ENCODE results near the gene ABCD1. TPM values are rescaled to one million over a fixed set of nuclear protein-coding genes. Genes with fewer than 3 reads are reported as not detected.

Gene ABCD1
- total RNA-seq, 1 donor from 2014 or later = 8.0 TPM

DNA sequence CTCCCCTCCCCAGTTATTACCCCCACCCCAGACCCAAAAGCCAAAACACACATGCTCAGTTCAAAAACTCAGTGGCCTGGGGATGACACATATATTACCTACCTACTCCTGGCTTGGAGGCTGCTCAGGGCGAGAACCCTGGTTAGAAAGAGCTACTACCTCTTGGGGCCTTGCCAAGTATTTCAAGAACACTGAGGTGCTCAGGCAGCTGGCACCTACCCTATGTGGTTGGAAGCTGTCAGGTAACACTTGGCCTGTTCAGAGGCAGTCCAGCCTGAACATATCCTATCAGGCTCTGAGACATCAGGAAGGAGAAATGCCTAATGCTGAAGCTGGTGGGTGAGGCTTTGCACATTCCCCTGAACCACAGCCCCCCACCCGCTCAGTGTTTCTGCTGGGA lies 5.4 kb upstream of the ABCD1 start:
- Mint-ChIP-seq H3K4me3 (no peak overlapping the region), H3K4me1 (ENCODE audit: unreplicated experiment) (peaks cover 6% of the 10 kb centered on the region), H3K27ac (no peak overlapping the region), H3K36me3 (peaks cover 12% of the 10 kb centered on the region), H3K27me3 (no peaks in the 10 kb centered on the region), H3K9me3 (no peaks in the 10 kb centered on the region)
- DNase-seq (ENCODE audit: extremely low spot score, unreplicated experiment) = no peak
- TF ChIP-seq, protein P1, sequence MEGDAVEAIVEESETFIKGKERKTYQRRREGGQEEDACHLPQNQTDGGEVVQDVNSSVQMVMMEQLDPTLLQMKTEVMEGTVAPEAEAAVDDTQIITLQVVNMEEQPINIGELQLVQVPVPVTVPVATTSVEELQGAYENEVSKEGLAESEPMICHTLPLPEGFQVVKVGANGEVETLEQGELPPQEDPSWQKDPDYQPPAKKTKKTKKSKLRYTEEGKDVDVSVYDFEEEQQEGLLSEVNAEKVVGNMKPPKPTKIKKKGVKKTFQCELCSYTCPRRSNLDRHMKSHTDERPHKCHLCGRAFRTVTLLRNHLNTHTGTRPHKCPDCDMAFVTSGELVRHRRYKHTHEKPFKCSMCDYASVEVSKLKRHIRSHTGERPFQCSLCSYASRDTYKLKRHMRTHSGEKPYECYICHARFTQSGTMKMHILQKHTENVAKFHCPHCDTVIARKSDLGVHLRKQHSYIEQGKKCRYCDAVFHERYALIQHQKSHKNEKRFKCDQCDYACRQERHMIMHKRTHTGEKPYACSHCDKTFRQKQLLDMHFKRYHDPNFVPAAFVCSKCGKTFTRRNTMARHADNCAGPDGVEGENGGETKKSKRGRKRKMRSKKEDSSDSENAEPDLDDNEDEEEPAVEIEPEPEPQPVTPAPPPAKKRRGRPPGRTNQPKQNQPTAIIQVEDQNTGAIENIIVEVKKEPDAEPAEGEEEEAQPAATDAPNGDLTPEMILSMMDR (conservative IDR thresholded peaks at IDR 0.05) = no peak

DNA sequence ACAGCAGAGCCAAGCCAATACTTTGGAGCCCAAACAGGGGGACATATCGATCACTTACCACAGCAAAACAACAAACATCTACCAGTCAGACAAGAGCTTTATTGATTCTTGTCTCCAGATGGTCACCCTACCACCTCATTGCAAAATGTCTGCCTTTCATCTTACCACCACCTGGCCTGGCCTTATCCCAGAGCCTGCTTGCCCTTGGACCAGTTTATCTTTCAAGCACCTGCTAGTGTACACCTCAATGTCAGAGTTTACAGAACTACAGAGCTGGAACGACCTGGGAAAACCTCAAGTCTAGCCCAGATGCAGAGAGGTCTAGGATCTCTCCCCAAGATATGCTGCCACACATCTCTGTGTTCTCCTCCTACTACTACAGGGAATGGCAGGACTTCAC lies 5.0 kb upstream of the ABCD1 start:
- Mint-ChIP-seq H3K36me3 (peaks cover 11% of the 10 kb centered on the region), H3K4me3 (no peak overlapping the region), H3K9me3 (no peaks in the 10 kb centered on the region), H3K4me1 (ENCODE audit: unreplicated experiment) (peaks cover 6% of the 10 kb centered on the region), H3K27ac (no peak overlapping the region), H3K27me3 (no peaks in the 10 kb centered on the region)
- TF ChIP-seq, protein P1 (conservative IDR thresholded peaks at IDR 0.05) = no peak
- no peak for DNase-seq (ENCODE audit: extremely low spot score, unreplicated experiment)

DNA sequence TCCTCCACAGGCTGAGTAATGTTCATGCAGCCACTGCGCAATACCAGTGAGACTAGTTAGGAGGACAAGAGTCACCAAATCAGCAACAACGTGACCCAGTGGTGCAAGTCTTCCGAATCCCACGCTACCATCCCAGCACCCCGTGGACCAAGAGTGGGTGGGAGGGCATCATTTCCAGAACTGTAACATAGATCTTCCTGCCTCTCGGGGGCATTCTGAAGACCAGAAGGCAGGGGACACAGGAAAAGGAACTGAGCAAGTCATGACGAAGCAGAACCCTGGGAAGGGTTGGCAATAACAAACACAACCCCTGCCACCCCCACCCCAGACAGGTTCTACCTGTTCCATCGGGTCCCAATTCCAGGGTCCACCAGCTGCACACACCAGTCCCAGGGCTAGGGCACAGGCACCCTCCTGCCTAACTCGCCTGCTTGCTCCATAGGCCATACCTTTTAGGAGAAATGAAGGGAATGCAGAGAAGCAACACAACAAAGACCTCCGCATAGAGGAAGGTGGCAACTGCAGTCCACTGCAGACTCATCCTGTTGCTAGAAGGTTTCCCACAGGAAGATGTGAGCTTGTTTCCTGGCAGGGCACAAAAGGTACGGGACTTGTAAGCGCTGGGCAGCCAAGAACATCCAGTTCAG lies 1.8 kb upstream of the ABCD1 start:
- Mint-ChIP-seq H3K27ac (peak overlapping the region; percentile 94), H3K36me3 (peaks cover 11% of the 10 kb centered on the region), H3K9me3 (no peaks in the 10 kb centered on the region)

DNA sequence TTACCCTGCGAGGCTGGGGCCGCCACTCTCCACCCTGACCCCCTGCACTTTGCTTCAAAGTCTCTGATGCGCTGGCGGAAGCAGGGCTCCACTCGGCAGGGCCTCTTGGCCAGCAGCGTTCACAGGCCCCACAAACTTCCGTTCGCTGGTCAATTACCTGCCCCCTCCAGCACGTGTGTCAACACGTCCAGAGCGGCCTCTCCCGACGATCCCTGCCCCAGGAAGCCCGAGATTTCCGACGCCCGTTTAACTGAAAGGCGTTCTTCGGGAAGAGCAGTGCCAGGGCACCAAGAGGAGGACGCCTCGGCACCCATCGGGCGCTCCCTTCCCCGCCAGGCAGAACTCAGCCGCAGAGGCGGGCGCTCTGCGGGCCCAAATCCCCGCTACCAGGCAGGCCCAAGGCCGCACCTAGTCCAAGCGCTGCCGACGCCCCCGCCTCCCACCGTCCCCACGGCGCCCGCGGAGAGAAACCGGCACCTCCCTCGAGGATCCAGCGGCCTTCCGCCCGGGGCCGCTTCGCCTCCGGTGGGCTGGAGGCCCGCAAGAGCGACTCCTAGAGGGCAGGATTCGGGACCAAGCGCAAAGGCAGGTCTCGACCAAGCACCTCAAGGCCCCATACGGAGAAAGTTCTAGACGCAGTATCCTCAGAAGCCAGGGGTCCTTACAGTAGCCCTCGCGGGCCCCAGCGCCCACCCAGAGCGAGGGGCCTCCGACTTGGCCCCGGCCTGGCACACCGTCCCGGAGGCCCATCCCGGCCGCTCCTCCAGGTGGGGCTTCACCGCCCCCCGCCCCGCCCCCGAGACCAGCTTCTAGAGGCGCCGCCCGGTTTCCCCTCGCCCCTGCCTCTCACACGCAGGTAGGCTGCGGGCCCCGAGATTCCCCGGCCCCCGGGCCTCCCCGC lies 1.1 kb upstream of the ABCD1 start:
- Mint-ChIP-seq H3K27ac (peak overlapping the region; percentile 94), H3K4me3 (peak overlapping the region; percentile 90), H3K9me3 (no peaks in the 10 kb centered on the region), H3K27me3 (no peaks in the 10 kb centered on the region), H3K4me1 (ENCODE audit: unreplicated experiment) (peaks cover 9% of the 10 kb centered on the region), H3K36me3 (peaks cover 11% of the 10 kb centered on the region)
- TF ChIP-seq, protein P1 (conservative IDR thresholded peaks at IDR 0.05) = peak; percentile 32
- peak; percentile 80 for DNase-seq (ENCODE audit: extremely low spot score, unreplicated experiment)

More for the DNA sequence above, 1.8 kb upstream of the ABCD1 start:
- no peaks in the 10 kb centered on the region for H3K27me3 Mint-ChIP-seq
- peak overlapping the region; percentile 90 for H3K4me3 Mint-ChIP-seq
- TF ChIP-seq, protein P1 (conservative IDR thresholded peaks at IDR 0.05) = no peak
- no peak for DNase-seq (ENCODE audit: extremely low spot score, unreplicated experiment)
- H3K4me1 Mint-ChIP-seq (ENCODE audit: unreplicated experiment) = peaks cover 9% of the 10 kb centered on the region

DNA sequence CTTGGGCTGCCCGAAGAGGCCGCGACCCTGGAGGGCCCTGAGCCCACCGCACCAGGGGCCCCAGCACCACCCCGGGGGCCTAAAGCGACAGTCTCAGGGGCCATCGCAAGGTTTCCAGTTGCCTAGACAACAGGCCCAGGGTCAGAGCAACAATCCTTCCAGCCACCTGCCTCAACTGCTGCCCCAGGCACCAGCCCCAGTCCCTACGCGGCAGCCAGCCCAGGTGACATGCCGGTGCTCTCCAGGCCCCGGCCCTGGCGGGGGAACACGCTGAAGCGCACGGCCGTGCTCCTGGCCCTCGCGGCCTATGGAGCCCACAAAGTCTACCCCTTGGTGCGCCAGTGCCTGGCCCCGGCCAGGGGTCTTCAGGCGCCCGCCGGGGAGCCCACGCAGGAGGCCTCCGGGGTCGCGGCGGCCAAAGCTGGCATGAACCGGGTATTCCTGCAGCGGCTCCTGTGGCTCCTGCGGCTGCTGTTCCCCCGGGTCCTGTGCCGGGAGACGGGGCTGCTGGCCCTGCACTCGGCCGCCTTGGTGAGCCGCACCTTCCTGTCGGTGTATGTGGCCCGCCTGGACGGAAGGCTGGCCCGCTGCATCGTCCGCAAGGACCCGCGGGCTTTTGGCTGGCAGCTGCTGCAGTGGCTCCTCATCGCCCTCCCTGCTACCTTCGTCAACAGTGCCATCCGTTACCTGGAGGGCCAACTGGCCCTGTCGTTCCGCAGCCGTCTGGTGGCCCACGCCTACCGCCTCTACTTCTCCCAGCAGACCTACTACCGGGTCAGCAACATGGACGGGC lies 579 bp downstream of the ABCD1 start:
- H3K4me1 Mint-ChIP-seq (ENCODE audit: unreplicated experiment) = peaks cover 9% of the 10 kb centered on the region
- no peak overlapping the region for H3K27ac Mint-ChIP-seq
- H3K4me3 Mint-ChIP-seq = peak overlapping the region; percentile 59
- TF ChIP-seq, protein P1 (conservative IDR thresholded peaks at IDR 0.05) = no peak
- H3K36me3 Mint-ChIP-seq = peaks cover 6% of the 10 kb centered on the region
- no peaks in the 10 kb centered on the region for H3K9me3 Mint-ChIP-seq
- no peaks in the 10 kb centered on the region for H3K27me3 Mint-ChIP-seq
- DNase-seq (ENCODE audit: extremely low spot score, unreplicated experiment) = peak; percentile 58

Data from type B pancreatic cell (in vitro differentiated cells).